CD4-positive, alpha-beta T cell treated with Interleukin-15 for 1 hour (primary cell): ENCODE data around the gene IFIT3.
"Not testable (repeated sequence)": the region's sequence is repeated elsewhere in the genome, so short reads cannot be mapped to it uniquely, and the experiment has no call there.

Experiments used
- DNase-seq: peaks from one replicate; pipeline ENCODE4 v3.0.0-alpha.2; 2020

Gene IFIT3

GRCh38 chr10:89304026-89304425 lies 23.8 kb upstream of the IFIT3 start:
- no peak for DNase-seq

GRCh38 chr10:89304446-89304845 lies 23.4 kb upstream of the IFIT3 start:
- no peak for DNase-seq

- no peak for DNase-seq
Measured at GRCh38 chr10:89304925-89305324, 22.9 kb upstream of the IFIT3 start.

- no peak for DNase-seq
Measured at GRCh38 chr10:89305766-89306433, 21.9 kb upstream of the IFIT3 start.

GRCh38 chr10:89306434-89307268 lies 21.1 kb upstream of the IFIT3 start:
- no peak for DNase-seq

- DNase-seq: no peak
Measured at GRCh38 chr10:89307269-89307577, 20.6 kb upstream of the IFIT3 start.

GRCh38 chr10:89308266-89308665 lies 19.5 kb upstream of the IFIT3 start:
- DNase-seq: no peak

GRCh38 chr10:89308736-89309135 lies 19.1 kb upstream of the IFIT3 start:
- no peak for DNase-seq

GRCh38 chr10:89309156-89310055 lies 18.4 kb upstream of the IFIT3 start:
- DNase-seq: no peak

- DNase-seq: no peak
Measured at GRCh38 chr10:89310056-89310893, 17.5 kb upstream of the IFIT3 start.

GRCh38 chr10:89312973-89313372 lies 14.8 kb upstream of the IFIT3 start:
- DNase-seq: no peak

GRCh38 chr10:89314676-89315075 lies 13.1 kb upstream of the IFIT3 start:
- DNase-seq: no peak

GRCh38 chr10:89318047-89318446 lies 9.8 kb upstream of the IFIT3 start:
- not testable (repeated sequence) for DNase-seq

GRCh38 chr10:89325081-89325480 lies 2.7 kb upstream of the IFIT3 start:
- DNase-seq: not testable (repeated sequence)

GRCh38 chr10:89325856-89326255 lies 1.9 kb upstream of the IFIT3 start:
- DNase-seq: not testable (repeated sequence)

GRCh38 chr10:89329151-89329550 lies 1.4 kb downstream of the IFIT3 start:
- no peak for DNase-seq

GRCh38 chr10:89330014-89330413 lies 2.2 kb downstream of the IFIT3 start:
- not testable (repeated sequence) for DNase-seq

- no peak for DNase-seq
Measured at GRCh38 chr10:89330537-89331212, 2.9 kb downstream of the IFIT3 start.

GRCh38 chr10:89331487-89332122 lies 3.8 kb downstream of the IFIT3 start:
- DNase-seq: not testable (repeated sequence)

GRCh38 chr10:89332123-89332633 lies 4.4 kb downstream of the IFIT3 start:
- DNase-seq: no peak

GRCh38 chr10:89335226-89335625 lies 7.4 kb downstream of the IFIT3 start:
- no peak for DNase-seq
